ENCODE measurements around the gene TRMT10B. TPM values are rescaled to one million over a fixed set of nuclear protein-coding genes. Genes with fewer than 3 reads are reported as not detected.

TRMT10B gene
- 10 to 100 TPM in 1 of 3 donors, 1 to 10 TPM in 2; 7.8 to 11.9 (median 9.2) TPM for polyA plus RNA-seq

DNA sequence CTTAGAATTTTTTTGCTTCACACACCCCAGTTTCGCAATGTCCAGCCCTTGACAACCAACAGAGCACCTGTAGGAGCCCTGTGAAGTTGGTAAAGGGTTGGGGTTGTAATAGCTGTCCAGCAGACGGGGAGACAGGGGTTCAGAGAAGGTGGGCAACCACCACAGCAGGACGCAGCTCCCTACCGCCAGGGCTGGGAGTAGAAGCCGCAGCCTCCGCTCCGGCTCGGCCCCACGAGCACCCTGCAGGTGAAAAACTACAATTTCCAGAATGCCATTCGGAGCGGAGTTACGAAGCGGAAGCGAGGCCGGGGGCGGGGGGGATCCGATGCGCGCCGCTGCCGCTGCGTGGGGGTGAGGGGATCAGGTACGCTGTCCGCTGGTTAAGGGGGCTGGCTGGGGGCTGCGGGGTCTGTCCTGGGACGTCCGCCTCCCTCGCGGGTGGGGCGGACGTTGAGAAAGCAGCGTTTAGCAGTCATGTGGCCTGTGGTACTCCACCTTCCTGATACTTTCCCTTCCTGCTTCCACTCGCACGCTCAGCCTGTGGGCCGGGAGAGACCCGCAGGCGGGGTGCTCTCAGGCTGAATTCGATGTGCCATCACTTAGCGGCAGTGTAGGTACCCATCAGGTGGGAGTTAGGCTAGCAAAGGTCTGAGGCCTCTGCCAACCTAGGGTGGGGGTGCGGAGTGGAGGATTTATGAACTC, at the start of gene TRMT10B:
Gene TRMT10B (plus strand): TSS at position 317 of the 702 bp plus-strand sequence. CDS start 8,127 bp downstream, outside the sequence.
- H3K9me3 Mint-ChIP-seq, result no peaks in the 10 kb centered on the region
- peak within 1 kb of the TSS; percentile 90 to 98 (median 98) for H3K4me3 Mint-ChIP-seq
- no peaks in the 10 kb centered on the region for H3K36me3 Mint-ChIP-seq
- H3K27me3 Mint-ChIP-seq (ENCODE audit: low read depth in 3 of 3), result peaks cover 0 to 10% (median 2%) of the 10 kb centered on the region in 3 donors
- H3K27ac Mint-ChIP-seq, result peak within 1 kb of the TSS; percentile 90 to 95 (median 92)
- peaks cover 28 to 44% of the 10 kb centered on the region in 2 donors for H3K4me1 Mint-ChIP-seq
- peak; percentile 58 to 67 (median 65) for DNase-seq

GRCh38 chr9:37705787-37706186, 47.8 kb upstream of the TRMT10B start:
- H3K36me3 Mint-ChIP-seq, result no peaks in the 10 kb centered on the region
- no peaks in the 10 kb centered on the region for H3K4me1 Mint-ChIP-seq
- H3K27me3 Mint-ChIP-seq (ENCODE audit: low read depth in 3 of 3), result peaks cover 0 to 6% (median 1%) of the 10 kb centered on the region in 3 donors
- no peak for DNase-seq
- H3K4me3 Mint-ChIP-seq, result no peak overlapping the region
- H3K27ac Mint-ChIP-seq, result no peak overlapping the region
- H3K9me3 Mint-ChIP-seq, result no peaks in the 10 kb centered on the region

DNA sequence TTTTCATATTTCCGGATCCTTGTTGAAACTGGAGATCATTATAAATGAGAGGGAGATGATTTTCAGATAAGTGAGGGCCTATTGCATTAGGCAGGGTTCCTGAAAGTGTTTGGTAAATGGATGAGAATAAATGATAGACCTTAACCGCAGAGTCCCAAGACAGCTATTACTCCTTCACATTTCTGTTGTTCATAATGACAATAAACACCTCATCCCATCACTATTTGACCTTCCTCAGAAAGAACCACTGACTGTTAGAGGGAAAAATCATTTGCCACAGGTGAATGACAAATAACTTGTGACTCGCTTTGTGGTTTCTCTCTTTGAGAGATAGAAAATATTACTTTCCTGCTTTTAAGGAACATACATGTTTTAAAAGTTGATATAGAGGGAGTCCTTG, 47.3 kb upstream of the TRMT10B start:
- DNase-seq, result no peak
- no peak overlapping the region for H3K4me3 Mint-ChIP-seq
- H3K9me3 Mint-ChIP-seq, result no peaks in the 10 kb centered on the region
- no peak overlapping the region for H3K27ac Mint-ChIP-seq
- peaks cover 0 to 5% (median under 1%) of the 10 kb centered on the region in 3 donors for H3K27me3 Mint-ChIP-seq (ENCODE audit: low read depth in 3 of 3)
- H3K36me3 Mint-ChIP-seq, result no peaks in the 10 kb centered on the region
- no peaks in the 10 kb centered on the region for H3K4me1 Mint-ChIP-seq

DNA sequence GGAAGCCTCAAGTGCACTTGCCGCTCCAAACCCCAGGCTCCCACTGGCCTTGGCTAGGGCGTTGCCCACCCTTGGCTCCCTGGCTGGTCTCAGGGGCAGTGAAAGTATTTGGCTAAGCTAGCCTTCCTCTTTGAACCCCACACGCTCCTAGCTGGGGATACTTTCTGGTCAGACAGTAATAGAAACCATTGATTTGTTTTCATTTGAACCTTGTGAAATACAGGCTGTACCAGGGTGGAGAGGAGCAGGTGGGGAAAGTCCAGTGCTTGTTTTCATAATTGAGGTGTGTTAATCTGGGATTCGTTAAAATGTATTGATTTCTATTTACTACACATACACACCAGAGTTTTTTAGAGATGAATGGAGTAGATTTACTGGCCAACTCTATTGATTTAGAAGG, 45.9 kb upstream of the TRMT10B start:
- no peaks in the 10 kb centered on the region for H3K9me3 Mint-ChIP-seq
- no peaks in the 10 kb centered on the region for H3K4me1 Mint-ChIP-seq
- no peak for DNase-seq
- no peak overlapping the region for H3K4me3 Mint-ChIP-seq
- peaks cover 0 to 4% (median 0%) of the 10 kb centered on the region in 3 donors for H3K27me3 Mint-ChIP-seq (ENCODE audit: low read depth in 3 of 3)
- no peak overlapping the region for H3K27ac Mint-ChIP-seq
- no peaks in the 10 kb centered on the region for H3K36me3 Mint-ChIP-seq

DNA sequence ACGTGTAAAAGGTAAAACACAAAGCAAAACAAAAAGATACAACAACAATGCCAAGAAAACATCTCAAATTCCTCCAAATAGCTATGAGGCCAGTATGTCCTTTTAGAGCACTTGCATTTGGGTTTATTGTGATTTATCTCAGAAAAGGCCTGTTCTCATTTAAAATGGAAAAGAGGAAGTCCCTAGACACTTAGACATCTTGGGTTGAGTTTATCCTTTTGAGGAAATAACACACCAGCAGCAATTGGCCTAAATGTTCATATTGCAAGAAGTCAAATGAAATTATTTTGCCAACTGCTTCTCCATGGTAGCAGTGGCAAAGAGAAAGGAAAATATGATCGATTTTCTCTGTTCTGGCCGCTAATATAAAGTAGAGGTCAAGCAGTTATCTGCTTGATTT, 43.6 kb upstream of the TRMT10B start:
- no peaks in the 10 kb centered on the region for H3K4me1 Mint-ChIP-seq
- no peaks in the 10 kb centered on the region for H3K9me3 Mint-ChIP-seq
- no peaks in the 10 kb centered on the region for H3K36me3 Mint-ChIP-seq
- peaks cover 0 to 4% (median 1%) of the 10 kb centered on the region in 3 donors for H3K27me3 Mint-ChIP-seq (ENCODE audit: low read depth in 3 of 3)
- no peak for DNase-seq
- no peak overlapping the region for H3K4me3 Mint-ChIP-seq
- no peak overlapping the region for H3K27ac Mint-ChIP-seq

DNA sequence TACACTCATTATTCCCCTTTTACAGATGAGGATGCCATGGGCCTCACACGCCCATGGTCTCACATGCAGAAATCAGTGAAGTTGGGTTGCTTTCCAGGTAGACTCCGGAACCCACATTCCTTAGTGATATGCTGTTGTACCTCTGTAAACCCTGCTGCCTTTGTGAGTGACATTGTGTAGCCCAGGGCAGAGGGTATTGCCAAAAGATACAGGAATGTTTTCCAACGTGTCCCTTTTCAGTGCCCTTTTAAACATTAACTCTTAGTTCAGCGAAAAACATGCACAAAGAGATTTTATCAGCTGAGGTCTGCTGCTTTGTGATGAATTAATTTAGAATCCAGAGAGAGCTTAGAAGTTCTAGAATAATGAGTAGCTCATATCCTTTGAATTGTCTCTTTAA, 38.3 kb upstream of the TRMT10B start:
- no peak overlapping the region for H3K27ac Mint-ChIP-seq
- no peaks in the 10 kb centered on the region for H3K4me1 Mint-ChIP-seq
- peaks cover 0 to 5% (median 0%) of the 10 kb centered on the region in 3 donors for H3K27me3 Mint-ChIP-seq (ENCODE audit: low read depth in 3 of 3)
- no peaks in the 10 kb centered on the region for H3K36me3 Mint-ChIP-seq
- no peak overlapping the region for H3K4me3 Mint-ChIP-seq
- DNase-seq, result no peak
- no peaks in the 10 kb centered on the region for H3K9me3 Mint-ChIP-seq

DNA sequence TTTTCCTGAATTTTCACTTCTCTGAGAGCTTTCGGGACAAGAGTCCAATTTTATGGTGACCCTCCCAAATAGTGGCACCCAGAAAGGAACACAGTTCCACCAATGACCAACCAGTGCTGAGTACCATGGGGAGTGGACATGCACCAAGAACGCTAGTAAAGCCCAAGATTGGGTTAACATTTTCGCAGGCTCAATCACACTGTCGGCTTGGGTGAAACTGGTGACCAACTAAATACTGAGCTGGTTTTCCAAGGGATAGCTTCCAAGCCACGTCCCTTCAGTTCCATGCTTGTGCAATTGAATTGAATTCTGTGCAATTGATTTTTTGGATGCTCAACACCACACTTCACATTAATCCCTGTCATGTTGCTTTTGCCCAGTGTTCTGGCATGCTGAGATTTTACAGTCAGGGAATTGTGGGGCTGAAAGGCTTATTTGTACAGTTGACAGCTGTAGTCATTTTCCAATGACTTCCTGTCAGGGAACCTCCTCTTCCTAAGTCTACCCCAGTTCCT, 37.6 kb upstream of the TRMT10B start:
- H3K4me3 Mint-ChIP-seq, result no peak overlapping the region
- H3K36me3 Mint-ChIP-seq, result no peaks in the 10 kb centered on the region
- H3K4me1 Mint-ChIP-seq, result no peaks in the 10 kb centered on the region
- peaks cover 0 to 5% (median 0%) of the 10 kb centered on the region in 3 donors for H3K27me3 Mint-ChIP-seq (ENCODE audit: low read depth in 3 of 3)
- no peak overlapping the region for H3K27ac Mint-ChIP-seq
- DNase-seq, result no peak
- H3K9me3 Mint-ChIP-seq, result no peaks in the 10 kb centered on the region

DNA sequence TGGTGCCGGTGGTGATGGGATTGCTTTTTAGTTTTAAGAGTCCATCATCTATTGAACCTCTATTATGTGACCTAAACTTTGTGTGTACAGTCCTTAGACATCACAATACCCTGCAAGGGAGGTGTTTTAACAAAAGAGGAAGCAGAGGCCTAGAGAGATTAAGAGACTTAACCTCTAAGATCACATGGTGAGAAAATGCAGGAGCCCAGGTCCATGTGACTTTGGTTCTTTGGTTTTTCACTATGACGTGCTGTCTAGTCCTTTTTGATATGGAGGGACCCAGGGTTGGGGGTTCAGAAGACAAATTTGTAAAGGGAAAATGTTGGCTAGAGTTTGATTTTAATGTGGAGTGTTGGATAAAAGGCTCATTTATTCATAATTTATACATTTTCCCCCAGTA, 34.1 kb upstream of the TRMT10B start:
- Mint-ChIP-seq H3K4me1 (no peaks in the 10 kb centered on the region), H3K9me3 (no peaks in the 10 kb centered on the region), H3K27ac (no peak overlapping the region), H3K27me3 (ENCODE audit: low read depth in 3 of 3) (peaks cover 0 to 4% (median 0%) of the 10 kb centered on the region in 3 donors), H3K4me3 (no peak overlapping the region), H3K36me3 (no peaks in the 10 kb centered on the region)
- DNase-seq, result no peak

GRCh38 chr9:37727013-37727412, 26.6 kb upstream of the TRMT10B start:
- DNase-seq, result no peak
- Mint-ChIP-seq H3K36me3 (no peaks in the 10 kb centered on the region), H3K27ac (no peak overlapping the region), H3K27me3 (ENCODE audit: low read depth in 3 of 3) (peaks cover 0 to 13% (median 2%) of the 10 kb centered on the region in 3 donors), H3K9me3 (peaks cover 0 to 2% (median 0%) of the 10 kb centered on the region in 6 donors), H3K4me3 (no peak overlapping the region), H3K4me1 (no peaks in the 10 kb centered on the region)

- peaks cover 0 to 2% (median 0%) of the 10 kb centered on the region in 6 donors for H3K9me3 Mint-ChIP-seq
- H3K27ac Mint-ChIP-seq, result no peak overlapping the region
- DNase-seq, result no peak
- peaks cover 0 to 13% (median 2%) of the 10 kb centered on the region in 3 donors for H3K27me3 Mint-ChIP-seq (ENCODE audit: low read depth in 3 of 3)
- no peak overlapping the region for H3K4me3 Mint-ChIP-seq
- H3K36me3 Mint-ChIP-seq, result no peaks in the 10 kb centered on the region
- H3K4me1 Mint-ChIP-seq, result no peaks in the 10 kb centered on the region
Measured at GRCh38 chr9:37729499-37729898, 24.1 kb upstream of the TRMT10B start.

- Mint-ChIP-seq H3K27me3 (ENCODE audit: low read depth in 3 of 3) (peaks cover 0 to 13% (median 2%) of the 10 kb centered on the region in 3 donors), H3K9me3 (peaks cover 0 to 2% (median 0%) of the 10 kb centered on the region in 6 donors), H3K4me3 (no peak overlapping the region), H3K4me1 (no peaks in the 10 kb centered on the region), H3K36me3 (no peaks in the 10 kb centered on the region), H3K27ac (no peak overlapping the region)
- no peak for DNase-seq
Measured at GRCh38 chr9:37730256-37730655, 23.3 kb upstream of the TRMT10B start.

DNA sequence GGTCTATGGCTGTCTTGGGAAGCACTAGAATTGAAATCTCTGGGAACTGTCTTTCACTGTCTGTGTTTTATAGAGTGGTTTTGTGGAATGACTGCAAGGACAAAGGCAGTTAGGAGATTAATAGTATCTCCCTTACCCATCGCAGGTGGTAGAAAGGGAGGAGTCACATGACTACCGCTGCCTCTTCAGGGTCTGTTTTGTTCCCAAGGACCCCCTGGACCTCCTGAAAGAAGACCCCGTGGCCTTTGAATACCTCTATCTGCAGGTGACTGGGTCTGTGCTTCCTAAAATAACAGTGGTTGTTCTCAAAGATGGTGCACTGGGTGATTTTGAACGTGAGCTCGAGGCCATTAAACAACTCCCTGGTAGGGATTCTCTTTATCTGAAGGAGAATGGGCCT, 22.8 kb upstream of the TRMT10B start:
- no peak for DNase-seq
- no peak overlapping the region for H3K4me3 Mint-ChIP-seq
- no peak overlapping the region for H3K27ac Mint-ChIP-seq
- no peaks in the 10 kb centered on the region for H3K36me3 Mint-ChIP-seq
- peaks cover 0 to 10% (median 2%) of the 10 kb centered on the region in 3 donors for H3K27me3 Mint-ChIP-seq (ENCODE audit: low read depth in 3 of 3)
- H3K9me3 Mint-ChIP-seq, result peaks cover 0 to 2% (median 0%) of the 10 kb centered on the region in 6 donors
- no peaks in the 10 kb centered on the region for H3K4me1 Mint-ChIP-seq

GRCh38 chr9:37732086-37732741, 21.4 kb upstream of the TRMT10B start:
- no peak for DNase-seq
- Mint-ChIP-seq H3K36me3 (no peaks in the 10 kb centered on the region), H3K27ac (no peak overlapping the region), H3K9me3 (no peaks in the 10 kb centered on the region), H3K27me3 (ENCODE audit: low read depth in 3 of 3) (peaks cover 2 to 10% (median 2%) of the 10 kb centered on the region in 3 donors), H3K4me1 (no peaks in the 10 kb centered on the region), H3K4me3 (no peak overlapping the region)

DNA sequence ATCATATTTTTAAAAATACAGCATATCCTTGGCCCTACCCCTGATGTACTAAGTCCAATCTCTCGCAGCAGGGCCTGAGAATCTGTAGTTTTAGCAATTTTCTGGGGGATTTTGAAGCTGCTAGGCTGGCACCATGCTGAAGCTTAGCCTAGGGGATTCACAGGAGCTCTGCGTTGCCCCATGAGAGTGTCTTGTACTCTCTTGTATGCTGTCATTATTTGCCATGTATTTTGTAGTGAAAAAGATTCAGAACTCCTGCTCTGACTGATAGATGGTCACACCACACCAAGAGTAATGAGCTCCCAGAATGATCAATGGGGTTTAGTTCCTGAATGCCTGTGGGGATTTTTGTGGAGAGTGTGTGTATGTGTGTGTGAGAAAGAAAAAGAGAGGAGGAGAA, 20.7 kb upstream of the TRMT10B start:
- H3K4me3 Mint-ChIP-seq, result no peak overlapping the region
- H3K27ac Mint-ChIP-seq, result no peak overlapping the region
- H3K4me1 Mint-ChIP-seq, result no peaks in the 10 kb centered on the region
- DNase-seq, result no peak
- no peaks in the 10 kb centered on the region for H3K9me3 Mint-ChIP-seq
- H3K36me3 Mint-ChIP-seq, result no peaks in the 10 kb centered on the region
- peaks cover 0 to 10% (median 2%) of the 10 kb centered on the region in 3 donors for H3K27me3 Mint-ChIP-seq (ENCODE audit: low read depth in 3 of 3)

Data from immature natural killer cell (primary cell).